Stimulated activated naive CD4-positive, alpha-beta T cell treated with Interleukin-2 at 50 U/mL for 16 hours (primary cell): ENCODE measurements around the gene ATXN7L1.
"Not testable (repeated sequence)": the region's sequence is repeated elsewhere in the genome, so short reads cannot be mapped to it uniquely, and the experiment has no call there.

Source experiments
- DNase-seq: peaks from one replicate; lab custom pipeline; 2025; lab: John Stamatoyannopoulos, UW

ATXN7L1 gene

GRCh38 chr7:105705427-105705826, 171.0 kb downstream of the ATXN7L1 start:
- no peak for DNase-seq

- DNase-seq: no peak
Observed at GRCh38 chr7:105703207-105703930, 173.0 kb downstream of the ATXN7L1 start.

- no peak for DNase-seq
Observed at GRCh38 chr7:105699568-105700236, 176.7 kb downstream of the ATXN7L1 start.

- DNase-seq: no peak
Observed at GRCh38 chr7:105698531-105698930, 177.9 kb downstream of the ATXN7L1 start.

- no peak for DNase-seq
Observed at GRCh38 chr7:105697753-105698152, 178.6 kb downstream of the ATXN7L1 start.

GRCh38 chr7:105697169-105697568, 179.2 kb downstream of the ATXN7L1 start:
- not testable (repeated sequence) for DNase-seq

GRCh38 chr7:105693576-105693975, 182.8 kb downstream of the ATXN7L1 start:
- DNase-seq: no peak

- DNase-seq: peak; percentile 58
Observed at GRCh38 chr7:105691680-105692564, 184.5 kb downstream of the ATXN7L1 start.

- peak; percentile 36 for DNase-seq
Observed at GRCh38 chr7:105691082-105691679, 185.2 kb downstream of the ATXN7L1 start.

GRCh38 chr7:105690325-105690945, 186.0 kb downstream of the ATXN7L1 start:
- DNase-seq: no peak

- no peak for DNase-seq
Observed at GRCh38 chr7:105689067-105689819, 187.2 kb downstream of the ATXN7L1 start.

GRCh38 chr7:105688617-105689016, 187.8 kb downstream of the ATXN7L1 start:
- DNase-seq: no peak

GRCh38 chr7:105685161-105685560, 191.2 kb downstream of the ATXN7L1 start:
- DNase-seq: no peak

GRCh38 chr7:105682341-105683060, 193.9 kb downstream of the ATXN7L1 start:
- no peak for DNase-seq

GRCh38 chr7:105680505-105681187, 195.8 kb downstream of the ATXN7L1 start:
- no peak for DNase-seq

- peak; percentile 13 for DNase-seq
Observed at GRCh38 chr7:105678811-105679495, 197.4 kb downstream of the ATXN7L1 start.

- DNase-seq: peak; percentile 56
Observed at GRCh38 chr7:105677817-105678573, 198.4 kb downstream of the ATXN7L1 start.

GRCh38 chr7:105677410-105677730, 199.0 kb downstream of the ATXN7L1 start:
- no peak for DNase-seq
